Lung (tissue), 12 donors: ENCODE results near the gene TBC1D30. TPM values are rescaled to one million over a fixed set of nuclear protein-coding genes. Genes with fewer than 3 reads are reported as not detected.

Source experiments
- ATAC-seq: fragments of 200-7000 bp; cut with Tn5 transposase; one replicate; pipeline ENCODE4 v1.9.1; 2020; ENCODE audit warnings: moderate number of reproducible peaks; ENCODE audit not compliant: insufficient read depth, low FRiP score
- DNase-seq, 3 donors: peaks; one replicate each; pipeline ENCODE4 v3.0.0-alpha.2; 2013 to 2017
- H3K27ac ChIP-seq, 2 donors: one replicate each; pipeline ENCODE4 v1.5.1; 2013; ENCODE audit warnings: mild to moderate bottlenecking in 2 of 2, moderate library complexity in 2 of 2, control low read depth in 1 of 2, inconsistent platforms in 1 of 2, low read depth in 1 of 2, low read length in 1 of 2
- H3K27me3 ChIP-seq, 3 donors: one replicate each; pipeline ENCODE4 v1.5.1; 2013; ENCODE audit warnings: low read length in 2 of 3; ENCODE audit not compliant: control insufficient read depth in 3 of 3, insufficient read depth in 3 of 3
- H3K36me3 ChIP-seq, 4 donors: one replicate each; pipeline ENCODE4 v1.5.1; 2013; ENCODE audit warnings: low read length in 4 of 4, mild to moderate bottlenecking in 1 of 4, moderate library complexity in 1 of 4; ENCODE audit not compliant: control insufficient read depth in 4 of 4, insufficient read depth in 4 of 4
- H3K4me1 ChIP-seq, 5 donors: one replicate each; pipeline ENCODE4 v1.5.1; 2013; ENCODE audit warnings: low read length in 5 of 5, mild to moderate bottlenecking in 2 of 5, moderate library complexity in 1 of 5; ENCODE audit not compliant: control insufficient read depth in 5 of 5, insufficient read depth in 5 of 5
- H3K4me3 ChIP-seq: one replicate; pipeline ENCODE4 v1.5.1; 2013; ENCODE audit warnings: mild to moderate bottlenecking, control low read depth, moderate library complexity
- H3K9ac ChIP-seq, 2 donors: one replicate each; pipeline ENCODE4 v1.5.1; 2013; ENCODE audit warnings: low read length in 2 of 2, control low read depth in 1 of 2; ENCODE audit not compliant: insufficient read depth in 1 of 2
- H3K9me3 ChIP-seq, 4 donors: one replicate each; pipeline ENCODE4 v1.5.1; 2013; ENCODE audit warnings: low read length in 3 of 4, mild to moderate bottlenecking in 1 of 4, moderate library complexity in 1 of 4; ENCODE audit not compliant: control insufficient read depth in 4 of 4, insufficient read depth in 3 of 4
- CTCF ChIP-seq: IDR thresholded peaks from 2 replicates; pipeline ENCODE4 v1.5.1; 2012; ENCODE audit warnings: mild to moderate bottlenecking; ENCODE audit errors: control extremely low read depth, extremely low read depth
- WGBS, 2 donors: extraction: QIAGEN DNeasy Blood & Tissue Kit; methylation state at CpG; one replicate each; pipeline ENCODE4 v1.1.7; 2013; 5-methylcytosine and 5-hydroxymethylcytosine counted together
- polyA plus RNA-seq, 2 donors: library from polyadenylated mRNA; stranded (reverse); fragments of 200-250 nt; gene quantifications; one replicate each; pipeline ENCODE4 v1.2.1, GENCODE V29; 2013
- total RNA-seq, 2 donors: library from RNA; depleted of rRNA in 1 of 2; stranded (reverse); fragments of >200 nt in 1 of 2; gene quantifications; one replicate each; pipeline ENCODE4 v1.2.1, GENCODE V29; 2014 to 2021
- donor health status: control.
- donor health status: control.
- donor health status: Bipolar disorder and iron deficiency.
- donor health status: healthy.
- donor health status: DM: yes; HTN: yes; CAD: no.

Gene TBC1D30
- total and polyA plus RNA-seq, 4 donors = 3.3 to 15.7 (median 10.2) TPM

- H3K9ac ChIP-seq = no peak overlapping the region
- H3K36me3 ChIP-seq = no peaks in the 10 kb centered on the region
- DNase-seq (no peak), ATAC-seq (no peak)
- no peak for TF ChIP-seq CTCF
- 47 to 53% methylated on average over 2 of the region's 2 CpGs for WGBS, 2 donors
- H3K4me3 ChIP-seq = no peak overlapping the region
- no peak overlapping the region for H3K27ac ChIP-seq
- no peaks in the 10 kb centered on the region for H3K9me3 ChIP-seq
- peaks cover 0 to 3% (median 0%) of the 10 kb centered on the region in 3 donors for H3K27me3 ChIP-seq
- peaks cover 0 to 13% (median 0%) of the 10 kb centered on the region in 5 donors for H3K4me1 ChIP-seq
Measured at GRCh38 chr12:64894827-64895475, 70.5 kb downstream of the TBC1D30 start.

DNA sequence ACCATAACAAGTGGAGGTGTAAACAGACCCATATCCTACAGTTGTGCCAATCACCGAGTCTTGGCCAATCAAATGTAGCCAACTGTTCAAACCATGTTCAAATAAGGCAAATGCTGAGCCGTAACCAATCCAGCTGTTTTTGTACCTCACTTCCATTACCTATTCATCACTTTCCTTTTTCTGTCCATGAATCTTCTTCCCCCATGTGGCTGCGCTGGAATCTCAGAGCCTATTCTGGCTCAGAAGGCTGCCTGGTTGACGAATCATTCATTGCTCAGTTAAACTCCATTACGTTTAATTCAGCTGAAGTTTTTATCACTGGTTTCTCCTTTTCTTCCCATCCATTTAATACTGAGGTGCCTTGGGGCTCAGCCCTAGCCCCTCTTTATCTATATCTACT is 71.1 kb downstream of the TBC1D30 start:
- Histone ChIP-seq H3K9me3 (no peaks in the 10 kb centered on the region), H3K4me1 (peaks cover 0 to 13% (median 0%) of the 10 kb centered on the region in 5 donors), H3K27ac (no peak overlapping the region), H3K27me3 (no peaks in the 10 kb centered on the region), H3K36me3 (no peaks in the 10 kb centered on the region), H3K4me3 (no peak overlapping the region), H3K9ac (no peak overlapping the region)
- ATAC-seq (no peak), DNase-seq (no peak)
- 92 to 94% methylated on average over 5 of the region's 5 CpGs for WGBS, 2 donors
- TF ChIP-seq CTCF = no peak

DNA sequence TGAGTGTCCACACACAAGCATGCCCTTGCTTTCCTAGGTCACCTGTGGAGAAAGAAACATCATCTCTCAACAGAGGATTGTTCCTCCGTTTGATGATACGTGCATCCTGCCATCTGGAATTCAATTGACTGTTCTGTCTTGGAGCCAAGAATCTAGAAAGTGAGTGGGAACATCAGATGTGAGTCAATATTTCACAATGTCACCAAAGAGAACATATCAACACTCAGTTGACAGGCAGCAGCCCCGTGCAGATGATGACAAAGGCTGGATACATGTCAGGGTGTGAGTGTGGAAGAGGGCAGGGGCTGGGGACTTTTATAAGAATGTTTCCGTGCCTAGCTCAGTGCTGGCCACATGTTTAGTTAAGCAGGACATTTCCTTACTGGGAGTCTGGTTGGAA is 76.1 kb downstream of the TBC1D30 start:
- H3K27ac ChIP-seq = no peak overlapping the region
- no peaks in the 10 kb centered on the region for H3K9me3 ChIP-seq
- H3K4me3 ChIP-seq = no peak overlapping the region
- TF ChIP-seq CTCF = no peak
- no peak overlapping the region for H3K9ac ChIP-seq
- no peaks in the 10 kb centered on the region for H3K27me3 ChIP-seq
- DNase-seq (peak in 1 of 3 donors; percentile 50), ATAC-seq (no peak)
- 56 to 72% methylated on average over 4 of the region's 4 CpGs for WGBS, 2 donors
- H3K4me1 ChIP-seq = peaks cover 0 to 11% (median 0%) of the 10 kb centered on the region in 5 donors
- H3K36me3 ChIP-seq = no peaks in the 10 kb centered on the region
